Thoracic aorta (tissue), 2 donors: ENCODE results near the gene CACNA2D2. TPM values are rescaled to one million over a fixed set of nuclear protein-coding genes. Genes with fewer than 3 reads are reported as not detected.

Experiments
- ATAC-seq: fragments of 150-250 bp; one replicate; pipeline ENCODE4 v1.8.0; 2017; ENCODE audit warnings: low read depth; ENCODE audit not compliant: insufficient number of reproducible peaks, low FRiP score
- DNase-seq: peaks from one replicate; pipeline ENCODE4 v3.0.0-alpha.2; 2020; ENCODE audit warnings: low spot score
- H3K27ac ChIP-seq, 2 donors: fragments of 200-600 bp; sonication (generic); 1 replicate in 1 of 2; 2 replicates in 1 of 2; pipeline ENCODE4 v1.5.1; 2016; ENCODE audit warnings: mild to moderate bottlenecking in 2 of 2, moderate library complexity in 2 of 2
- H3K27me3 ChIP-seq: fragments of 200-600 bp; sonication (generic); replicated peaks from 2 replicates; pipeline ENCODE4 v1.6.0; 2016; ENCODE audit warnings: mild to moderate bottlenecking; ENCODE audit not compliant: insufficient read depth
- H3K36me3 ChIP-seq: fragments of 200-600 bp; sonication (generic); one replicate; pipeline ENCODE4 v1.5.1; 2016
- H3K4me1 ChIP-seq, 2 donors: fragments of 200-600 bp; sonication (generic); 1 replicate in 1 of 2; 2 replicates in 1 of 2; pipeline versions ENCODE4 v1.5.1 to v1.6.0; 2016; ENCODE audit warnings: low read depth in 2 of 2, mild to moderate bottlenecking in 1 of 2; ENCODE audit not compliant: control insufficient read depth in 1 of 2
- H3K4me3 ChIP-seq: fragments of 200-600 bp; sonication (generic); 2 replicates; pipeline ENCODE4 v1.5.1; 2016; ENCODE audit warnings: mild to moderate bottlenecking
- H3K9me3 ChIP-seq: fragments of 200-600 bp; sonication (generic); 2 replicates; pipeline ENCODE4 v1.5.1; 2016
- total RNA-seq, 2 donors: library from RNA; depleted of rRNA; stranded (reverse); fragments of >200 nt; gene quantifications; one replicate each; pipeline versions ENCODE4 v1.1.0 to v1.2.3, GENCODE V29; 2016
- TF ChIP-seq, protein P1 (sequence below): fragments of 200-600 bp; sonication (generic); IDR thresholded peaks from one replicate; pipeline ENCODE4 v1.5.1; 2019; ENCODE audit warnings: antibody characterized with exemption

Gene CACNA2D2
- total RNA-seq, 2 donors from 2014 or later, result 2.3 to 4.2 TPM

DNA sequence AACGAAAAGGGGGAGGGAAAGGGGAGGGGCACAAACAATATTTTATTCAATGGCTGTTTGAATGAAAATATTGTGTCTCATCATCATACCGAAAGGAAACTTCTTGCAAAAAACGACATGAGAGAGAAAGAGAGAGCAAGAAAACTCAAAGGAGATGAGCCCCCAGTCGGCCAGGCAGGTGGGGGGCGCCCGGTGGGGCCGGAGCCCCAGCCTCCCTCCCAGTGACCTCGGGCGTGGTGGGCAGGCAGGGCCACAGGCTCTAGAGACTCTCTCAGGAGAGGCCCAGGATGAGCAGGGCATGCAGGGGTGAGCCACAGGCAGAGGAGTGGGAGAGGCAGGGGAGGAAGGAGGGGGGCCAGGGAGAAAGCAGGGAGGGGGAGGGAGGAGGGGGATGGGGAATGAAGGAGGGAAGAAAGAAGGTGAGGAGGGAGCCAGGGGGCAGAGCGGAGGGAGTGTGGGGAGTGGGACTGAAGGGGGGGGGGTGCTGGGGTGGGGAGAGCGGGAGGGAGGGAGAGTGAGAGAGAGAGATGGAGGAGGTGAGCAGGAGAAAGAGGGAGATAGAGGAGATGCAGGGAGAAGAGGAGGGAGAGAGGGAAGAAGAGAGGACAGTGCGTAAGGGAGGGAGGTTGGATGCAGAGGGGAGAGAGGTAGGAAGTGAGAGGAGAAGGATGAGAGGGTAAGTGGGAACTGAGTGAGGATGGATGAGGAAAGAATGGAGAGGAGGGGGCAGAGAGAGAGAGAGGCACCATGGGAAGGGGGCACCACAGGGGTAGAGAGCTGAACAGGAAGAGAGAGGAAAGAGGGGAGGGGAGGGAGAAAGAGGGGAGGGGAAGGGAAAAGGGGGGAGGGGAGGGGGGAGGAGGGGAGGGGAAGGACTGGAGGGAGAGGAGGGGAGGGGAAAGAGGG, 130.0 kb downstream of the CACNA2D2 start:
- Histone ChIP-seq H3K4me1 (no peaks in the 10 kb centered on the region), H3K4me3 (no peak overlapping the region), H3K27me3 (no peaks in the 10 kb centered on the region), H3K27ac (no peak overlapping the region), H3K36me3 (no peaks in the 10 kb centered on the region), H3K9me3 (no peaks in the 10 kb centered on the region)
- TF ChIP-seq, protein P1, sequence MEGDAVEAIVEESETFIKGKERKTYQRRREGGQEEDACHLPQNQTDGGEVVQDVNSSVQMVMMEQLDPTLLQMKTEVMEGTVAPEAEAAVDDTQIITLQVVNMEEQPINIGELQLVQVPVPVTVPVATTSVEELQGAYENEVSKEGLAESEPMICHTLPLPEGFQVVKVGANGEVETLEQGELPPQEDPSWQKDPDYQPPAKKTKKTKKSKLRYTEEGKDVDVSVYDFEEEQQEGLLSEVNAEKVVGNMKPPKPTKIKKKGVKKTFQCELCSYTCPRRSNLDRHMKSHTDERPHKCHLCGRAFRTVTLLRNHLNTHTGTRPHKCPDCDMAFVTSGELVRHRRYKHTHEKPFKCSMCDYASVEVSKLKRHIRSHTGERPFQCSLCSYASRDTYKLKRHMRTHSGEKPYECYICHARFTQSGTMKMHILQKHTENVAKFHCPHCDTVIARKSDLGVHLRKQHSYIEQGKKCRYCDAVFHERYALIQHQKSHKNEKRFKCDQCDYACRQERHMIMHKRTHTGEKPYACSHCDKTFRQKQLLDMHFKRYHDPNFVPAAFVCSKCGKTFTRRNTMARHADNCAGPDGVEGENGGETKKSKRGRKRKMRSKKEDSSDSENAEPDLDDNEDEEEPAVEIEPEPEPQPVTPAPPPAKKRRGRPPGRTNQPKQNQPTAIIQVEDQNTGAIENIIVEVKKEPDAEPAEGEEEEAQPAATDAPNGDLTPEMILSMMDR, result no peak
- DNase-seq, result no peak
- ATAC-seq, result no peak

DNA sequence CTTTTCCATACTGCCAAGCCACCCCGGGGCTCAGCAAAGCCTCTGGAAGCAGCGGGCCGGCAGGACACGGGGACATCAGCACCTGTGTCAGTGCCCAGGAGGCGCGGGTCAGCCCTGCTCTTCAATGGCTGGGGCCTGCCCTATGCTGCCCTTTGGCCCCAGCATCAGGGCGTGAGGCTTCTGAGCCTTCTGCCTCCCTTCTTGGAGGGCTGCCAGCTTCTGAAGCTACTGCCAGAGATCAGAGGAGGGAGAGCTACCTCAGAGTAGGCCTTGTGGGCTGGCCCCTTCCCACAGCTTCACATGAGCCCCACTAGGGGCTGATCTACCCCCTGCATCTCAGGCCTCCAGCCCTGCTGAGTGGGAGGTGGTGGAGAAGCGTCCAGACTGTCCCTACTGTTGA, 131.1 kb downstream of the CACNA2D2 start:
- Histone ChIP-seq H3K36me3 (no peaks in the 10 kb centered on the region), H3K4me3 (no peak overlapping the region), H3K9me3 (no peaks in the 10 kb centered on the region), H3K4me1 (no peaks in the 10 kb centered on the region), H3K27ac (no peak overlapping the region), H3K27me3 (no peaks in the 10 kb centered on the region)
- TF ChIP-seq, protein P1, result no peak
- no peak for DNase-seq
- no peak for ATAC-seq

DNA sequence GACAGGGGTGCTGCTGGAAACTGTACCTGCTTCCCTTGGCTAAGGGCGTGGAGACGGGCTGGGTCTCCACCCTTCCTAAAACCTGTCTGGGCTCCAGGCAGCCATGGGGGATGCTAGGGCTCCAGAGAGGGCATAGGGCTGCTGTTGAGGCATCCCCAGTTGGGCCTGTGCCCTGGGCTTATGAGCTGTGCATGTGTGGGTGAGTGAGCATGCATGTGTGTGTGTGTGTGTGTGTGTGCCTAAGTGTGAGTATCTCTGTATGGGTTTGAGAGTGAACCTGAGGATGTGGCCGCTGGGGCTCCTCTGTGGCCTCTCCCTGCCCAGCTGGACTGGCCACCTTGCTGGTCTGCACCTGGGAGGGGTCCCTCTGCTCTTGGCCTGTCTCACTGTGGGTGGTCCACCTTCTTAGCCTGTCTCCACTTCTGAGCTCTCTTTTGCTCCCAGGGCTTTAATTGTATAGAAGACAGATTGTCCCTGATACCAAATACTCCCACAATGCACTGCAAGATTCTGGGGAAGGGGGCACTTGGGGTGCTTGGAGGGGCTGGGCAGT, 132.2 kb downstream of the CACNA2D2 start:
- no peaks in the 10 kb centered on the region for H3K27me3 ChIP-seq
- H3K4me3 ChIP-seq, result no peak overlapping the region
- ATAC-seq (no peak), DNase-seq (no peak)
- no peaks in the 10 kb centered on the region for H3K9me3 ChIP-seq
- H3K36me3 ChIP-seq, result no peaks in the 10 kb centered on the region
- H3K4me1 ChIP-seq, result peaks cover 0 to 3% of the 10 kb centered on the region in 2 donors
- TF ChIP-seq, protein P1, result no peak
- H3K27ac ChIP-seq, result no peak overlapping the region

DNA sequence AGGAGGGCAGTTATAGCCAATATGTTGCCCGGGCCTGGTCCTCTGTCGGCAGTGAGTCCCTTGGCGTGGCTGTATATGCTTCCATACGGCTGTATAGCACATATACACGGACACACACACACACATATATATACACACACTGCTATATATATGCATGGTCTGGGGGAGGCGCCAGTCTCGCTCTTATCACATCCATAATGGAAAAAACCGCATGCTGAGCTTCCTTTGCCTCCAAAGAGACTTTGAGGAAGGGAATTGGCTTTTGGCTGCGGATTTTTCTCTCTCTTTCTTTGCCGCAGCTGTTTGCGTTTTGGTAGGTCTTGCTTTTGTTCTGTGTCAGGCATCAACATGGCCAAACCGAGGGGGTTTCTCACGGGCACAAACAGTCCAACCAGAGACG, 132.8 kb downstream of the CACNA2D2 start:
- no peaks in the 10 kb centered on the region for H3K36me3 ChIP-seq
- TF ChIP-seq, protein P1, result no peak
- peaks cover 0 to 10% of the 10 kb centered on the region in 2 donors for H3K4me1 ChIP-seq
- no peak for ATAC-seq
- no peaks in the 10 kb centered on the region for H3K27me3 ChIP-seq
- no peaks in the 10 kb centered on the region for H3K9me3 ChIP-seq
- no peak for DNase-seq
- H3K4me3 ChIP-seq, result no peak overlapping the region
- no peak overlapping the region for H3K27ac ChIP-seq

DNA sequence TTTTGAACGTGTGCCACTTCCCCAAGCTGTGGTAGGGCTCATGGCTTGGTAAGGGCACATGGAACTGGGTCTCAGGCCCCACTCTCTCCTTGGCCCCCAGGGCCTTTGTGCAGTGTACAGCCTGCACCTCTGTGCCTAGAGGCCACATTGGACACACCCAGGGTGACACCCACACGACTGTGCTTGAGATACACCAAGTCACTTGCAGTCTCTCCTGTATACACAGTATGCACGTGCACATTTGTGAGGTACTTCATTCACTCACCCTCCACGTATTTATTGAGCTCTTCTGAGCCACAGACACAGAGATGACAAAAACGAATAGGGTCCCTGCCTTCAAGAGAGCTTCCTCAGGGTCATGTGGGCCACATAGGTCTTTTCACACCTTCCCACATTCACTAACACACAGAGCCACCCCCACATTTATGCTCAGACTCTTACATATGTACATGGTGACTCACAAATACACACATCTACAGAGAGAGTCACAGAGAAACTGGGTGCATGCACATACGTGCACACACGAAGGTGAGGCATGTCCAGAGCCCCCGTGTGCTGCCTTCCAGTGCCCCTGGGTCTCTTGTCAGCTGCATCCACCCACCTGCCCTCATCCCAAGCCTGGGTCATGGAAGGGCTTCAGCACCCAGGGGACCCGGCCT, 134.3 kb downstream of the CACNA2D2 start:
- DNase-seq (no peak), ATAC-seq (no peak)
- Histone ChIP-seq H3K27ac (no peak overlapping the region), H3K27me3 (no peaks in the 10 kb centered on the region), H3K36me3 (no peaks in the 10 kb centered on the region), H3K4me1 (peaks cover 6 to 20% of the 10 kb centered on the region in 2 donors), H3K9me3 (no peaks in the 10 kb centered on the region), H3K4me3 (no peak overlapping the region)
- TF ChIP-seq, protein P1, result no peak
